T-helper 9 cell (primary cell): ENCODE measurements around the gene SLC35E3.
"Not testable (repeated sequence)": the region's sequence is repeated elsewhere in the genome, so short reads cannot be mapped to it uniquely, and the experiment has no call there.

ENCODE experiments used
- DNase-seq: peaks from one replicate; pipeline ENCODE4 v3.0.0-alpha.2; 2020

Gene SLC35E3

GRCh38 chr12:68814490-68815231 is 68.7 kb downstream of the SLC35E3 start:
- no peak for DNase-seq

- no peak for DNase-seq
These were observed 69.4 kb downstream of the SLC35E3 start for GRCh38 chr12:68815232-68815927.

DNA sequence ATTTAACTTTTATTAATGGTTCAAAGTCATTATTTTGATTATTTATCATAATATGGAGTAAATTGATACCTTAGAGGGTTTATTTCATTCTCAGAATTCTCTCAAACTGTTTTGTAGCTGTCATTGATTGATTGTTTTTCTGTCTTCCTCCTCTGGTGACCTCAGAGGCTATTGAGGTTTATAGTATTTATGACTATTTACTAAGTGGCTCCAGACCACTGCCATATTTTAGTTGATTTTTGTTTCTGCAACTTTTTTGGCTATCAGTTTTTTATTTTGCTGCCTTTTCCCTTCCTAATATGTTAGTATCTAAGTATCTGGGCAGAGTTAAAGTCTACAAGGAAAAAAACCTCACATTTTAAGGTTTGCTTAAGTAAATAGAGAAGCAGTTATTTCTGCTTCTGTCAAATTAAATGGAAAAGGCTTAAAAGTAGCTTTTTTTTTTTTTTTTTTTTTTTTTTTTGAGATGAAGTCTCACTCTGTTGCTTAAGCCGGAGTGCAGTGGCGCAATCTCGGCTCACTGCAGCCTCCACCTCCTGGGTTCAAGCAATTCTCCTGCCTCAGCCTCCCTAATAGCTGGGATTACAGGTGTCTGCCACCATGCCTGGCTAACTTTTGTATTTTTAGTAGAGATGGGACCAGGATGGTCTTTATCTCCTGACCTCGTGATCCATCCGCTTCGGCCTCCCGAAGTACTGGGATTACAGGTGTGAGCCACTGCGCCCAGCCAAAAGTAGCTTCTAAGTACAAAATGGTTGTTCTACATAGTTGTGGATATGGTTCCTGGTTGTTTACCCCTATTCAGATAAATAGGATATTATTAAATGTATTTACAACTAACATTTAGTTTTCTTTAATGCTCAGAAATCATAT is 70.2 kb downstream of the SLC35E3 start:
- DNase-seq = no peak

DNA sequence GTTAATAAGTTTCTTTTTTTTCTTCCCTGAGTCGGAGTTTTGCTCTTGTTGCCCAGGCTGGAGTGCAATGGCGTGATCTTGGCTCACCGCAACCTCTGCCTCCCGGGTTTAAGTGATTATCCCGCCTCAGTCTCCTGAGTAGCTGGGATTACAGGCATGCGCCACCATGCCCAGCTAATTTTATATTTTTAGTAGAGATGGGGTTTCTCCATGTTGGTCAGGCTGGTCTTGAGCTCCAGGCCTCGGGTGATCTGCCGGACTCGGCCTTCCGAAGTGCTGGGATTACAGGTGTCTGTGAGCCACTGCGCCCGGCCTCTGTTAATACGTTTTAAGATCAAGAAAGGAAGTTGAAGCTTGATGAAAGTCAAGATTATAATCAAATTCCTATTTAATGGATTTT is 73.5 kb downstream of the SLC35E3 start:
- not testable (repeated sequence) for DNase-seq

DNA sequence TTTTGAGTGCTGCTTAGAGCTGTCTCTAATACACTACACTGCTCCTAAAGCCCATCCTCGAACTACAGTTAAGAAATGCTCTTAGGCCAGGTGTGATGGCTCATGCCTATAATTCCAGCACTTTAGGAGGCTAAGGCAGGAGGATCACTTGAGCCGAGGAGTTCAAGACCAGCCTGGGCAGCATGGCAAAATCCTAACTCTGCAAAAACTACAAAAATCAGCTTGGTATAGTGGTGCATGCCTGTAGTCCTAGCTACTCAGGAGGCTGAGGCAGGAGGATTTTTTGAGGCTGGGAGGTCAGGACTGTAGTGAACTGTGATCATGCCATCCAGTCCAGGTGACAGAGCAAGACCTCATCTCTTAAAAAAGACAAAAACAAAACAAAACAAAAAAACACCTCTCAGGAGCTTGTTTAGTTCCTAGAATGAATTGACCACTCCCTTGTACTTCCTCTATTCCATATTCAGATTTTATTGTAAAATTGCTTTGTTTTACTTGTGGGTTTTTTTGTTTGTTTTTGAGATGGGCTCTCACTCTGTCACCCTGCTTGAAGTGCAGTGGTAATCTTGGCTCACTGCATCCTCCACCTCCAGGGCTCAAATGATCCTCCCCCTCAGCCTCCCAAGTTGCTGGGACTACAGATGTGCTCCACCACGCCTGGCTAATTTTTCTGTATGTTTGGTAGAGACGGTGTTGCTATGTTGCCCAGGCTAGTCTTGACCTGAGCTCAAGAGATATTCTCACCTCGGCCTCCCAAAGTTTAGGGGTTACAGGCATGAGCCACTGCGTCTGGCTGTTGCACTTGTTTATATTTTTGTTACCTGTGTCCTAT is 75.6 kb downstream of the SLC35E3 start:
- DNase-seq = no peak

DNA sequence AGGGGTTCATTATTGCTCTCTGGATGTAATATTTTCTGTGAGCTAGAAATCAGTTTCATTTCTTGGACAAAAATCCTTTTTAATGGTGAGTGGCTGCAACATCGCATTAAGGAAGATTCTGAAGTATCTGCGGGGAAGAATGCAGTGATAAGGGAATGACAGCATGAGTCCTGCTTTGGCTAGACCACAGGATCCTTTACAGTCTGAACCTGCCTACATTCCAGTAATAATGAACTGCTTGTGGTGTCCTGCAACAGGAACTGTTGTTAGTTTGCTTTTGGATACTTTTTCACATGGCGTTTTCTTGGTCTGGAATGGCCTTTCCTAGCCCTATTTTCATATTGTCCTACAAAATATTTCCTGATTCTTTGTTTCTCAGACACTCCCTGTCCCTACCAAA is 77.7 kb downstream of the SLC35E3 start:
- DNase-seq = no peak

DNA sequence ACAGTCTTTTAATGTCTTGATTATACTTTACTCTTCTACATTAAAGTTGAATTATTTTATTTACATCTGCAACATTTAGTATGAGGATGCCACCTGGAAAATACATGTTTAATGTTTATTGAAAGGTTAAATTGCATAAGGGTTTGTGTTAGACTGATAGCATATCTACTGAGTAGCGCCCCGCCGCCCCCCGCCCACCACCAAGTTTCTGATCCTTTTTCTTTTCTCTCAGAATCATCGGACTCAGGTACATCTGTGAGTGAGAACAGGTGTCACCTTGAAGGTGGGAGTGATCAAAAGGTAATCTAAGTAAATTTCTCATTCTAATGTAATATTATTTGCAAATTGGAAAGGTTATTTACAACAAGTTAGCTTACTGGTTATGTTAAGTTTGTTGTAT is 78.2 kb downstream of the SLC35E3 start:
- no peak for DNase-seq

DNA sequence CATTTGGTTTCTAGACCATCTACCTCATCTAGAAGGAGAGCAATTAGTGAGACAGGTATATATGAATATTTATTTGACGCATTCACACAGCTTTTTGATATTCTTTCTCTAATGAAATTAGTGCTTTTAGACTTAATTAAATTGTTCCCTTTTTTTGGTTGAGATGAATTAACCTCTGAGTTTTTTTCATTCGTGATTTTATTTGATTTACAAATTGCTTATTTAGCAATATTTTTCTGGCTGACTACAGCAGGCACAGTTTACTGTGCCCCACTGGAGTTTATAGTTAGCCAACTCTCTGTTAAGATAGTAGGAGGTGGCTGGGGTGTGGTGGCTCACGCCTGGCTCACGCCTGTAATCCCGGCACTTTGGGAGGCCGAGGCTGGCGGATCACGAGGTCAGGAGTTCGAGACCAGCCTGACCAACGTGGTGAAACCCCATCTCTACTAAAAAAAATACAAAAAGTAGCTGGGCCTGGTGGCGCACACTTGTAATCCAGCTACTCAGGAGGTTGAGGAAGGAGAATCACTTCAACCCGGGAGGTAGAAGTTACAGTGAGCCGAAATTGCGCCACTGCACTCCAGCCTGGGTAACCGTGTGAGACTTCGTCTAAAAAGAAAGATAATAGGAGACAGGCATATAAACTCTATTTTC is 78.7 kb downstream of the SLC35E3 start:
- no peak for DNase-seq

- DNase-seq = no peak
These were observed 79.7 kb downstream of the SLC35E3 start for GRCh38 chr12:68825569-68826217.

- DNase-seq = no peak
These were observed 82.1 kb downstream of the SLC35E3 start for GRCh38 chr12:68827895-68828671.

DNA sequence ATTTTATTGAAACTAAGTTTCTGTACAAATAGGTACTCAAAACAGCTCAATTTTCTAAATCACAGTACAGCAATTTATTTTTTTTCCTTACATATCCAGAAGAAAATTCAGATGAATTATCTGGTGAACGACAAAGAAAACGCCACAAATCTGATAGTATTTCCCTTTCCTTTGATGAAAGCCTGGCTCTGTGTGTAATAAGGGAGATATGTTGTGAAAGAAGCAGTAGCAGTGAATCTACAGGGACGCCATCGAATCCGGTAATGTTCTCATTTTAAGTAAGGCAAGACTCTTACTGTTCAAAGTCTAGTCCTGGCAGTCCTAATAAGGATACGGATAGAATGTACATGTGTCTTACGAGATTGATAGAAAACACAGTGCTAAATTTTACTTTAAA is 82.7 kb downstream of the SLC35E3 start:
- DNase-seq = no peak
